ENCODE data around the gene MAST4.

MAST4 gene

DNA sequence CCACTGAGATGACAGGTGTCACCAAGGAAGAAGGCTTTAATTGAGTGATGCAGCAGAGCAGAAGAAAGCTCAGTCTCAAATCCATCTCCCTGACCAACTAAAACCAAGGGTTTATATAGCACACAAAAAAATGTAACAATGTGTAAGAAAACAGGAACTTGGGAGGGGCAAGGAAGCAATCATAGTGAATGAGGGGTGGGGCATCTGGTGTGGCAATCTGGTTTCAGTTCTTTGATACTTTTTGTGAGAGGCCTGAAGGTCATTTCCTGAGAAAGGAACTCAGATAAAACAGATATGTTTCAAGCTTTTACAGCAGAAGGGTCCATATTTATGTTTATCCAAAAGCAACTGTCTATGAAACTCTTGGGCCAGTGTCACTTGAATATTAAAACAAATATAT lies 580.7 kb downstream of the MAST4 start:
- DNase-seq: no peak

DNA sequence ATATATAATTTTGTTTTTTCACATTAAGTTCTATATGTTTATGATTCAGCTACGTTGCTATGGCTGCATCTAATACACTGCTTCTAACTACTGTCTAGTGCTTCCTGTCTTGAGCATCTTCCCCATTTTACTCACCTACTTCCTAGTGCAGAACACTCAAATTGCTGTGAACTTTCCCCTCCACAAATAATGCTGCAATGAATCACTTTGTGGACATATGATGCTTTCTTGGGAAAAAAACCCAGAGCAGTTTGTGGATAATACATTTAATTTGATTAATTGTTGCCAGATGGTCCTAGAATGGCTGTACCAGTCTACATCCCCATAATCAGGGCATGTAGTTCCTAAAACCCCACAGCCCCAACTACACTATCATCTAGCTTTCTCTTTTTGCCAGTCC lies 581.9 kb downstream of the MAST4 start:
- no peak for DNase-seq

DNA sequence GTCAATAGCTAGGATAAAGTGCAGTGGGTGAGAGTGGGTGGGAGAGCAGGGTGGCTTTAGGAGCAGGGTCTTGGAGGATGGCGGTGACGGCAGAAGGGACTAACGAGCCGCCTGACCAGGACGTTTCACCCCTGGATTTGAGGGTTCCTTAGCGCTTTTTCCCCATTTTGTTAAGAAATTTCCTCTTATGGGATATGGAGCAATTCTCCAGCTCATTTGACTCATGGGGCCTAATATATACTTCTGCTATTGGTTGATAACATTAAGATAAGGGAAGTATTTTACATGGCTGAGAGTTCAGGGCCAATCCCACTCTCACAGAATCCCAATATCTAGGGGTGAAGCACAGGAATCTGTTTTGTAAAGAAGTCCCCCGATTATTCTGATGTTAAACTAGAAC lies 582.8 kb downstream of the MAST4 start:
- DNase-seq: no peak

DNA sequence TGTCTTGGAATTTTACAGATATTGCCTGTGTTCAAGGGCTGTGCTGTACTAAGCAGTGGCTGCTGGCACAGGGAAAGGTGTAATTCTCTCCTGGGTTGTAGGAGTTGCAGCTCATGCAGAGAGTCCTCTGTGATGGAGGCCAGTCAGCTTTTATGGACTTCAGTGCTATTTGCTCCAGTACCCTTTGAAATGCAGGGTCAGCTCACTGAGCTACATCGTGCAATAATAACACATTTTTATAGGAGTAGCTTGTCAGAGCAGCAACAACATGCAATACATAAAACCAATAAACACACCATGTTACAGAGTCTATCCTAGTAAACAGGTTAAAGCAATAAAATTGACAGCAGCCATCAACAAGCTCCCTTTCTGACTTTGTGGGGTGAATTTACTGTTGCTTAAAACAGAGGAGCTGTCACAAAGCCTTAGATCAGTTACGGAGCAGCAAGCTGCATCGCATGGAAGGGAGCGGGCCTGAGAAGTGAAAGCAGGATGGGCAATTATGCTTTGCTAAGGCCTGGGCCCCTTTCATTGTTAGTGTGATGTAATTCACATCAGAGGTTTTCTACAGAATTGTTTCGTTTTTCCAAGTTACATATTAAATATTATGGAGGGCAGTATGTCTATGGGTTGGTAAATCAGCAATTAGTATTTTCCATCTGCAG lies 583.6 kb downstream of the MAST4 start:
- no peak for DNase-seq

DNA sequence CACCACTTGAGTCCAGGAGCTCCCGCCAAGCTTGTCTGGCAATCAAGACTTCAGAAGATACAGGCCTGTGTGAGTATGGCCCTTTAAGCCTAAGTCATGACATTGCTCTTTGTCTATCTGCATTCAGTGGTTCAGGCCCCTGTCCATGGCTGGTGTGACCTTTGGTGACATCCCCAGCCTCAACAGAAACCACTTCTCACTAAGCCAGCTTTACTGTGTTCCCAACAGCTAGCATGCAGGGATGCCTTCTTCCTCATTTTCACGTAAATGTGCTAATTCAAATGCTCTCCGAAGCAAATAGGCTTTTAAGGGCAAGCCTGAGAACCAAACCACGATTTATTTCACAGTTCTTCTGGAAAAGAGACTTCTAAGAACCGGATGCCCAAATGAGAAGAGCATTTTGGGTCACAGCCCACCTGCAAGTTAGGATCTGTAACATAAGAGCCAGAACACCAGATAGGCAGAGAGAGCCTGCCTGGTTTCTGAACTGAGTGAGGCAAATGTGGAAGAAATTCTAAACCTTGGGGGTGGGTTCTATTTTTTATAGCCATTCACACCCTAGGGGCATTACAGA lies 585.5 kb downstream of the MAST4 start:
- no peak for DNase-seq

DNA sequence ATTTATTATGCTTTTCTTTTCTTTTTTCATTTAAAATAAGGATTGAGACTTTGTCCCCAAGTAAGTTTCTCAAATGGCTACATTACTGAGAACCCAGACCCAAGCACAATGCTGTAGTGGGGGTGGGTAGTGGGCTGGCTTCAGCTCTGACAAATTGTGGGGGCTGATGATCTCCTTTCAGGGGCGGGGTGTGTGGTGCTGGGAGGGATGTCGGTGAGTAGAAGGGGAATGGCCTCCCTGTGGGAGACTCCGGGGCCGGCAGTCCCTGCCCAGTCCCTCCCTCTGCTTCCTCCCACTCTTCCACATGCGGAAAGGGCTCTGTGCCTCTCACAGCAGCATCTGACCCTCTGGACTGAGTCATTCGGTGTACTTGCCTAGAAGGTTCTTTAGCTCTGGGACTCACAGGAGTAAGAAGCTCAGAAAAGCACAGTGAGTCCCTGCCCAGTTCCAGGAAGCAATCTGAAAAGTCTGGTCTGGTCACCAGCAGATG lies 586.2 kb downstream of the MAST4 start:
- DNase-seq: no peak

DNA sequence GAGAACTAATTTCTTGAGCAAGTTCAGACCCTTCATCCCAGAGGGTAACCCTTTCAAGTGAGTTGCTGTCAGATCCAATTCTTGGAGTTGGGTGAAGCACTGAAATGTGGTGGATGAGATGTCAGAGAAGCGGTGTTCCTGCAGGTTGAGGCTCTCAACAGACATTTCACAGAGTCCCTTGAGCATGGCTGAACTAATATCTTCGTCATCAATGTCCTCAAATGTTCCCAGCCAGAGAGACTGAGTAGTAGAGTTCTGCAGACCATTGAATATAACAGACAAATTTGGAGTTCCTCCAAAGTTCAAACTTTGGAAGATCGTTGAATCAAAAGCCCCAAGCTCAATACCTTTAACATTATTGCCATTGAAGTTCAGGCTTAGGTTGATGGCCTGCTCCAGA lies 587.7 kb downstream of the MAST4 start:
- DNase-seq: no peak

DNA sequence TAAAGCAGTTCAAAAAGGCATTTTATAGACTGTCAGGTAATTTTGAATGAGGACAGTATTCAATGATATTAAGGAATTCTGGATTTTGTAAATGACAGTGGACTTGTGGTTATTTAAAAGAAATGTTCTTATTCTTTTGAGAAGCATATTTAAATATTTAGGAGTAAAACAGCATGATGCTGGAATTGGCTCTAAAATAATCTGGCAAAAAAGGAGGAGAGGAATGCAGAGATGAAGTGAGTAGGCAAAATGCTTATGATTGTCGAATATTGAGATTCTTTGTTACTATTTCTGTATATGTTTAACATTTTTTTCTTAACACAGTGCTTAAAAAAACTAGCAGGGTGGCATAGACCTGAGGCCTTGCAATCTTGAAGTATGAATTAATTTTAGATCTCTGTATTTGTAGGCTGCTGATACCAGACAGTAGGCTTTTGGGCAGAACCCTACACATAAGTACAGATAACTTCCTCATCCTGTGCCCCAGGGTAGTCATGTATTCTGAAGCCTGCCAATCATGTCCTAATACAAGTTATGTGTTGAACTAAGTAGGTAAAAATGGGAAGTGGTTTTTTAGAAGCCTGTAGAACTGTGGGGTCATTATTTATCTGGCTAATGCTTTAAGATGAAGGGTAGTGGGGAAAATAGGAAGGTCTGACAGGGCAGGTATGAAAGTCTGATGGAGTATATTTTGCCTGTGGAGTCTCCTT lies 591.0 kb downstream of the MAST4 start:
- DNase-seq: no peak

DNA sequence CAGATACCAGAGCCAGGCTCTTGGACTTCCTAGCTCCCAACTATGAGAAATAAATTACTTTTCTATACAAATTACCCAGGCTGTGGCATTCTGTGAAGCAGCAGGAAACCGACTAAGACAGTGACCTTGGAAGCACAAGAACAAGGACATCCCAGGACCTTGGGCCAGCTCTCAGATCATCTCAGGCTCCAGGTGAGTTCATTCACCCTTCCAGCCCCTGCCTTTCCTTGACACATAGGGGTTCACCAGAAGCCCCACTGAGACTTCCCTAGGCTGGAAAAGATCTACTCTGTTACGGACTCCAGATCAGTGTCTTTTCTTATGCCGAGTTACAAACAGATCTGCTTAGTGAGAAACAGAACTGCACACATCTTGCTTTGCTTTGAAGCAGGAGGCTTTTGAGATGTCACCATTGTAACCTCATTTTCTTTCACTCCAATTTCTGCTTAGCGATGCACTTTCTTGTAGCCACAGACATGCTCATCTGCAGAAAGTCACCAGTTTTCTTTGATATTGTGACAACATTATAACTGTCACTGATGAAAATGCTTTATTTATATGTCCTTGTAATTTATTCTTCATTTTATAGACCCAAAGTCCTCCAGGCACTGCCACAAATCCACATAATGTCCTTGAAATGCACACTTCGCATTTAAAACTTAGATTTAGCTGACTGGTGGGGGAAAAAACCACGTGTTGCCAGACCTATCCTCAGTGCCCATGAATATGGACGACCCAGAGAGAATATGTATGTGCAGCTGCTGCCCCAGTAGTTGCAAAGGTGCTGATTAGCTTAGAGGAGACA lies 592.3 kb downstream of the MAST4 start:
- no peak for DNase-seq

DNA sequence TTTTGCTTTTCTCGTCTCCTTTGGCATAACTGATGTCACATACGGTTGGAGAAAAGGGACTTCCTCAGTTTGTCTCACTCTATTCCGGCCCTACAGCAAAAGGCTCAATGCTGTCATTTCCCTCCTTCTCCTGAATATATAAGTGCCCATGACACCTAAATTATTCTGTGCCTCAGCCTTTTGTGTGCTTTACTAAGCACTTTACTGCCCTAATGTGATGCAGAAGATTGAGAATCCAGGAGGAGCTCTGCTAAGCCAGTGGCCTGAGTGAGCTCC lies 592.8 kb downstream of the MAST4 start:
- no peak for DNase-seq

DNA sequence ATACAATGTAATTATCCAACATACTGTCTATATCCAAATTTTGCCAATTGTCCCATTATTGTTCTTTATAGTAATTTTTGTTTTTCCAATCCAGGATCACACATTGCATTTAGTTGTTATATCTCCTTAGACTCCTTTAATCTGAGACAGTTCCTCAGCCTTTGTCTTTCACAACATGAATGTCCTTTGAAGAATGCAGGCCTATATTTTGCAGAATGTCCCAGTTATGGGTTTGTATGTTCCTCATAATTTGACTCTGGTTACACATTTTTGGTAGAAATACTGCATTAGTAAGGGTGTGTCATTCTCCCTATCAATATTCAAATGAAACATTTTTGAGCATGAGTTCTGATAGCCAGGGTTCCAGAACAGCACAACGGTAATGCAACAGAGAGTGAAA lies 593.7 kb downstream of the MAST4 start:
- no peak for DNase-seq

DNA sequence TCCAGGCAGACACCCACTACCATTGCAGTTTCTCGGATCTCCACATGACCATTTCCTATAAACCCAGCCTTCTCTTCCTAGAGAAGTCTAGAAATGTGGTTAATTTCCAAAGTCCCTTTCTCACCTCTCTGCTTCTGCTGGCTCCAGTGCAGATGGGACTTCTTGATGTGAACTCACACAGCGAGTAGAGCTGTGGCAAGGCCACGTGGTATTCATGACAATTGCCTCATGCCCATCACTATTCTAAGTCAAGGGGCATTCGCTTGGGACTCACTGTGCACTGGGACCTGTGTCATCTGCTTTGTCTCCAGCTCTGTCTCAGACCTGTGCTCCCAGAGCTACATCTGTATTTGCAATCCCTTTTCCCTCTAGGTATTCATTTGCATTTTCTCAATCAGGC lies 594.2 kb downstream of the MAST4 start:
- DNase-seq: no peak

DNA sequence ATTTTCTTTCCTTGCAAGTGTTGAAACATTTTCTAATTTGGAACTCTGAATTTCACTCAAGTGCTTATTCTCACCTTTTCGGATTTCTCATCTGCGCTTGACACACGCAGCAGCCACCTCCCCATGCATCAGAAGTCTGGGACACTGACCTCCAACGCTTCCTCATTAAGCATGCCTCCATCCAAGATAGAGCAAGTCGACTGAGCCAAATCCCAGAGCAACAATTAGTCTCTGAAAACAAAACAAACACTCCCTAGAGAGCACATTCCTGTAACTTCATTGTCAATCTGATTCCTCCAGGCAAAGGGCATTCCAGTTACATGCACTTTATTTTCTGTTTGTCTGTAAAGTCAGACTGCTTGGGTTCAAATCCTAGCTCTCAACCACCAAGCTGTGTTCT lies 594.7 kb downstream of the MAST4 start:
- DNase-seq: no peak

DNA sequence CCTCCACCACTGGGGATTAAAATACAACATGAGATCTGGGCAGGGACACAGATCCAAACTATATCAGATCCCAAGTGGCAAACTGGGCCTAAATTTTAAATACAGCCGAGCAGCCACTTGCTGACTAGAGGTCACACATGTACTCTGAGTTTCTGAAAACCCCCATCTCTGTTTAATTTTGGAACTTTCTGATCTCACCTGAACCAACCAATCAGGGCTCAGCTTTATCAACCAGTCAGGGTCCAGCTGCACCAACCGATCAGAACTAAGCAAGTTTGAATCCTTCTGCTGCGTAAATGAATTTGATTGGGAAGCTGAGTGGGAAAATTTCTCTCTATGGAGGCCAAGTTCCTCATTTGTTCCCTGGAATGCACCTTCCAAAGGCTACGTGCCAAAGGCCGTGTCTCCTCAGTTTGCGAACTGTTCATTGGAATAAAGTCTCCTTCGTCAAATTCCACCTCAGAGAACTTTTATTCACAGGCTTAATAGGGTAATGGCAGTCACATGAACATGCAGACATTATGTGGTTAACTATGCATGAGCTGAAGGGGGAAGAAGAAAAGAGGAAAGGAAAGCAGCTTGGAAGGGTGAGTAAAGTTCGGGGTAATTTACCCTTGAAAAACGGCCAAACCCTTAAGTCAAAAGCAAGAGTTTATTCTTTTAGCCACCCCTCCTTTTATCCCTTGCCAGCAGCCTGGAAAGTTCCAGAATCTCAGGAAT lies 596.7 kb downstream of the MAST4 start:
- DNase-seq: no peak

DNA sequence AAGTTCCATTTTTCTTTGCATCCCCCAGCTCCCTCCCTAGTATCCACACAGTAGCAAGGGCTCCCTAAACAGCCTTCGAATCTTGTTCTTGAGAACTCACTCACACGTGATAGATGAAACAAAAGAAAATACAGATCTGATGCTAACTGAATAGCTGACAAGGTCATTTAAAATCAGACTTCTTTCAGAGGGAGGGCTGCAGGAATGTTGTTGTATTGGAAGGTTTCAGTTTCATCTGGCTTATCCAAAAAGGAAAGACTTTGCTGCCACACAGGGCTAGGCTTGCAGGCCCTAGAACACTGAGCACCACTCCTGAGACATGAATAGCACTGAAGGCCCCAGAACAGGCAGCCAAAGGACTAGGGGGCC lies 597.2 kb downstream of the MAST4 start:
- DNase-seq: no peak

DNA sequence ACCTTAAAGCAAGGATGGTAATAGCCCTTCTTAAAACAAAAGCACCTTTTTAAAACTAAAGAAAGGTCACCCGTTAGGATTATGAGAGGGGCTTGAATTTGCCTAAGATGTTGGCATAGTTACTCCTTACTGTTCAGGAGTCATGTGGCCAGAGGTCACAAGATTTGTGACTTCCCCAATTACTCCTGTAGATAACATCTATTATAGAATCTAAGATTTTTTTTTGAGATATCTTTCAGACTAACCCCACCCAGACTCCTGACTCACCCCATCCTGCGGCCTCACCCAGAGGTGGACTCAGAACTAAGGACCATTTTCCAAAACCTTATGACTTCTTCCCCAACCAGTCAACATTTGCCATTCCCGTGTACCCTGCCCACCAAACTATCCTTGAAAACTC lies 598.0 kb downstream of the MAST4 start:
- DNase-seq: no peak

DNA sequence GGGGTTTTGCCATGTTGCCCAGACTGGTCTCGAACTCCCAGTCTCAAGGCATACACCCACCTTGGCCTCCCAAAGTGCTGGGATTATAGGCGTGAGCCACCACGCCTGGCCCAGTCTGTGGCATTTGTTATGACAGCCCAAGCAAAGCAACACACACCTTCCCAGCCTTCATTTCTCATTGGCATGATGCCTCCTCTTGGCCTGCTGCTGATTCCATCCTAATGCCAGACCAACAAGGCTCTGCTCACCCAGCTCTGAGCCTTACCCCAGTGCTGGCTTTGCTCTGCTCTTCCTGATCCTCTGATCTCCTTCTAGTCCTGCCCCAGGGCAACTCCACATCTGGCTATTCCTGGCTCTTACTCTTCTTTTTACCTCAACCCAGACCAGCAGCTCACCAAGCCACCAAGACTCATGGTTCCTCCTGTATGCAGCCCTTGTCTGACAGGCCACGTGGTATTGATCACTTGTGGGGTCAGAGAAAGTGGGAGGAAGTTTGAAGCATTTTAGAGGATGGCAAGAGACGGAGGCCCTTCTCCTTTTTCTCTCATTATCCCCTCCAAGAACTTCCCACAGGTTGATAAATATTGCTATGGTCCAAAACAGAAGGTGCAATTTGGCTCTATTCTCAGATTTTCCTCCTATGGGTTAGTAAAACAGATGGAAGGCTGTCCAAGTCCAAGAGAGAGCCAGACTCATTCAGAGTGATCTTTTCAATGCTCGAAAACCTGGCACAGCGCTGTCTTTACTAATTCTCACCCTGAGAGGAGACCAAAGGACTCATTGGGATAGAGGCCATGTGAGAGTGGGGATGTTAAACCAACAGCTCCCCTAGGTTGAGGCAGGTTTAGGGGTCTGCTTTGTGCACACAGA lies 599.4 kb downstream of the MAST4 start:
- no peak for DNase-seq

DNA sequence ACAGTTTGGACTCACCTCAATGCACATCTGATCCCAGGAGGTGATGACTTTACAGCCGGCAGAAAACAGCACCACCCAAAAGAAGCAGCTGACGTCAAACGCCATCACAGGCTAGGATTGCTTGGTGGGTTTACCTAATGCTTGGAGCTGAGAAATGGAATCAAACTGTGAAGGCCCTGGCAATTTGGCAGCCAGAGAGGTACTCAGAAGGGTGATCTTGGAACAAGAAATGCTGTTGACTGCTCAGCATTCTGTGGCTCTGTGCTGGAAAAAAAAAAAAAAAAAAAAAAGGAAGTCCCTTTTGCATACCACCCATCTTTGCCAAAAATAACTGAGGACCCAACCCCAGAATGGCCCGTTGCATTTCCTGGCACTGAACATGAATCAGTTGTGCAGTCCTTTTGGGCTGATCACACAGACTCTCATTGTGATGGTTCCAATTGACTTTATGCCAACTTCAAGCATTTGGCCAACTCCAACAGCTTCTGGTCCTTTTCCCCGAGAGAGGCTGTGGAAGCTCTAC lies 600.4 kb downstream of the MAST4 start, which contains the start of gene CD180:
Gene CD180, minus strand, starts transcription at position 263 of the 523 bp plus-strand sequence. Its CDS starts 158 bp downstream, at position 105.
- DNase-seq: no peak

DNA sequence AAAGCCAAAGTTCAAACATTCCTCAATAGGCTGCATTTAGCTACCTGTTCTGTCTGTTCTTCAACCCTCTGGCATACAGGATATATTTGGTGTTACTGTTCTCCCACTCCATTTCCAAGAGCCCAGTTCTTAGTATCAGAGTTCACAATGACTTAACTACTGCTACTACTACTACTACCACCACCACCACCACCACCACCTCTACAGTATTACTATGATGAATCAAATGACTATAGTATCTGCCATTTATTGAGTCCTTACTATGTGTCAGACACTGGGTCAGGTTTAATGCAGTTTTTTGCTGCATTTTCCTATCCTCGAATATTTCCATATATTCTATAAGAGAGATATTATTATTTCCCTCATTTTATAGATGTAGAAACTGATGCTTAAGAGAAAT lies 601.3 kb downstream of the MAST4 start:
- no peak for DNase-seq

DNA sequence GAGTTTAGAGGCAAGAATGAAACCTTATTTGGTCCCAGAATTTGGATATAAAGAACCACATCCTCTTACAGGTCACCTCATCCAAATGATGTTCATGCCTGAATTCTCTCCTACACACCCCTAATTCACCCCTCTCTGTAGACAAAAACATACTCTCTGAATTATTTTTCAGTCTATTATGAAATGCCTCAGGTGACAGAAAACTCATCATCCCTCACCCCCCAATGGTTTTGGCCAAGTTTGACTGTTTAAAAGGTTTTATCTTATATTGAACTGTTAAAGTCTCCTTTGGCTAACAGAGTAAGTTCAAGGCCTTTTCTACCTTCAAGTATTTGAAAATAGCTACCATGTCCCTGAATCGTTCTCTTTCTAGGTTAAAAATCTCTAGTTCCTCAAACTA lies 602.7 kb downstream of the MAST4 start:
- no peak for DNase-seq

DNA sequence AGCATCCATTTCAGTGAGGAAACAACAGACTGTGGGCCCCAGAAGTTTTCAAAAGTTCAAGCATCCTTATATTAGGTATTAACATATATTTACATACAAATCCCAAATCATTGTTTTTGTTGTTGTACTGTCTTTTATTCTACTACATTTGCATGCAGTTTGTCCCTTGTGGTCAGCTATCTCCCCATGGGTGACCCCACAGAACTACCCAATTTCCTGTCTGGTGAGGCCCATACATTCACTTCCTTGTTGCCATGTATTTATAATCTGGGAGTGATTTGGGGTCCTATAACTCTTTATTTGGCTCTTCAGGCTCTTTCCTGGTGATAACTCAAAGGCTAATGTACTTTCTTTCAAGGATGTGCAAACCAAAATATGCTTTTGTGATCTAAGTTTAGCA lies 603.7 kb downstream of the MAST4 start:
- DNase-seq: no peak
